Esophagus (tissue), 2 donors: ENCODE measurements around the gene GPR34. TPM values are rescaled to one million over a fixed set of nuclear protein-coding genes. Genes with fewer than 3 reads are reported as not detected.

Experiments
- H3K27ac ChIP-seq, 2 donors: one replicate each; pipeline ENCODE4 v1.5.1; 2013; ENCODE audit warnings: low read depth in 2 of 2, mild to moderate bottlenecking in 2 of 2, inconsistent platforms in 1 of 2, low read length in 1 of 2, moderate library complexity in 1 of 2
- H3K27me3 ChIP-seq, 2 donors: one replicate each; pipeline ENCODE4 v1.6.1; 2013; ENCODE audit warnings: low read length in 2 of 2, control low read depth in 1 of 2, mild to moderate bottlenecking in 1 of 2; ENCODE audit not compliant: insufficient read depth in 2 of 2, control insufficient read depth in 1 of 2
- H3K36me3 ChIP-seq, 2 donors: one replicate each; pipeline ENCODE4 v1.6.1; 2013; ENCODE audit warnings: low read length in 1 of 2; ENCODE audit not compliant: control insufficient read depth in 2 of 2, insufficient read depth in 2 of 2
- H3K4me1 ChIP-seq, 2 donors: one replicate each; pipeline ENCODE4 v1.6.1; 2013; ENCODE audit warnings: low read length in 1 of 2; ENCODE audit not compliant: control insufficient read depth in 2 of 2, insufficient read depth in 2 of 2
- H3K4me3 ChIP-seq, 2 donors: one replicate each; pipeline ENCODE4 v1.5.1; 2013; ENCODE audit warnings: low read length in 2 of 2, mild to moderate bottlenecking in 2 of 2, low read depth in 1 of 2, moderate library complexity in 1 of 2
- H3K9me3 ChIP-seq, 2 donors: one replicate each; pipeline ENCODE4 v1.6.1; 2013; ENCODE audit warnings: mild to moderate bottlenecking in 2 of 2, low read depth in 1 of 2, low read length in 1 of 2, moderate library complexity in 1 of 2; ENCODE audit not compliant: control insufficient read depth in 2 of 2, insufficient read depth in 1 of 2
- WGBS, 2 donors: extraction: QIAGEN DNeasy Blood & Tissue Kit; methylation state at CpG; one replicate each; pipeline ENCODE4 v1.1.7; 2013; 5-methylcytosine and 5-hydroxymethylcytosine counted together
- polyA plus RNA-seq, 2 donors: library from polyadenylated mRNA; stranded (reverse); fragments of 200-250 nt; gene quantifications; one replicate each; pipeline ENCODE4 v1.2.3, GENCODE V29; 2013
- donor health status: healthy with polysubstance abuse.
- donor health status: Bipolar disorder and iron deficiency.

The GPR34 gene
- polyA plus RNA-seq, 2 donors = 0.65 to 0.76 TPM

- Histone ChIP-seq H3K36me3 (no peaks in the 10 kb centered on the region), H3K27me3 (no peaks in the 10 kb centered on the region), H3K9me3 (no peaks in the 10 kb centered on the region), H3K27ac (no peak within 1 kb of the TSS), H3K4me3 (no peak within 1 kb of the TSS), H3K4me1 (no peaks in the 10 kb centered on the region)
- 50 to 63% methylated on average over 2 of the region's 2 CpGs for WGBS, 2 donors
Observed at GRCh38 chrX:41723826-41724225, 35.1 kb downstream of the GPR34 start, which contains the start of gene GPR82. Gene GPR82, plus strand, starts transcription at chrX:41724181. Its CDS starts 2,846 bp downstream, at chrX:41727027.

GRCh38 chrX:41728125-41728524 is 39.4 kb downstream of the GPR34 start:
- H3K27ac ChIP-seq = no peak overlapping the region
- no peaks in the 10 kb centered on the region for H3K4me1 ChIP-seq
- 68 to 84% methylated on average over 3 of the region's 3 CpGs for WGBS, 2 donors
- H3K36me3 ChIP-seq = no peaks in the 10 kb centered on the region
- no peaks in the 10 kb centered on the region for H3K9me3 ChIP-seq
- H3K27me3 ChIP-seq = no peaks in the 10 kb centered on the region
- no peak overlapping the region for H3K4me3 ChIP-seq

GRCh38 chrX:41730081-41730480 is 41.3 kb downstream of the GPR34 start:
- no peaks in the 10 kb centered on the region for H3K4me1 ChIP-seq
- H3K36me3 ChIP-seq = no peaks in the 10 kb centered on the region
- 45 to 59% methylated on average over 2 of the region's 2 CpGs for WGBS, 2 donors

GRCh38 chrX:41732260-41732659 is 43.5 kb downstream of the GPR34 start:
- Histone ChIP-seq H3K36me3 (no peaks in the 10 kb centered on the region), H3K4me3 (no peak overlapping the region), H3K27ac (no peak overlapping the region), H3K9me3 (no peaks in the 10 kb centered on the region), H3K27me3 (no peaks in the 10 kb centered on the region), H3K4me1 (no peaks in the 10 kb centered on the region)
- 89 to 95% methylated on average over 2 of the region's 2 CpGs for WGBS, 2 donors

More at GRCh38 chrX:41730081-41730480, 41.3 kb downstream of the GPR34 start:
- H3K4me3 ChIP-seq = no peak overlapping the region
- H3K9me3 ChIP-seq = no peaks in the 10 kb centered on the region
- H3K27ac ChIP-seq = no peak overlapping the region
- H3K27me3 ChIP-seq = no peaks in the 10 kb centered on the region

- WGBS, 2 donors = 59 to 77% methylated on average over 1 of the region's 1 CpG
- Histone ChIP-seq H3K36me3 (no peaks in the 10 kb centered on the region), H3K9me3 (no peaks in the 10 kb centered on the region), H3K4me3 (no peak overlapping the region), H3K27me3 (no peaks in the 10 kb centered on the region), H3K4me1 (no peaks in the 10 kb centered on the region), H3K27ac (no peak overlapping the region)
Observed at GRCh38 chrX:41733939-41734338, 45.2 kb downstream of the GPR34 start.

- no peak overlapping the region for H3K27ac ChIP-seq
- H3K27me3 ChIP-seq = no peaks in the 10 kb centered on the region
- no peaks in the 10 kb centered on the region for H3K4me1 ChIP-seq
- H3K36me3 ChIP-seq = no peaks in the 10 kb centered on the region
- no peaks in the 10 kb centered on the region for H3K9me3 ChIP-seq
- H3K4me3 ChIP-seq = no peak overlapping the region
- WGBS, 2 donors = 13 to 32% methylated on average over 1 of the region's 1 CpG
Observed at GRCh38 chrX:41734530-41734929, 45.8 kb downstream of the GPR34 start.

- no peaks in the 10 kb centered on the region for H3K4me1 ChIP-seq
Observed at GRCh38 chrX:41737065-41737464, 48.3 kb downstream of the GPR34 start.

GRCh38 chrX:41739871-41740270 is 51.1 kb downstream of the GPR34 start:
- Histone ChIP-seq H3K4me1 (no peaks in the 10 kb centered on the region), H3K27ac (no peak overlapping the region), H3K4me3 (no peak overlapping the region), H3K27me3 (no peaks in the 10 kb centered on the region), H3K36me3 (no peaks in the 10 kb centered on the region), H3K9me3 (no peaks in the 10 kb centered on the region)
- WGBS, 2 donors = 74 to 97% methylated on average over 1 of the region's 1 CpG

More at GRCh38 chrX:41737065-41737464, 48.3 kb downstream of the GPR34 start:
- WGBS, 2 donors = 69 to 84% methylated on average over 7 of the region's 7 CpGs
- no peaks in the 10 kb centered on the region for H3K9me3 ChIP-seq
- H3K36me3 ChIP-seq = no peaks in the 10 kb centered on the region
- no peak overlapping the region for H3K27ac ChIP-seq
- H3K4me3 ChIP-seq = no peak overlapping the region
- H3K27me3 ChIP-seq = no peaks in the 10 kb centered on the region

Other genes starting within 250 kb of the GPR34 start
- under 1 TPM in 1 of 2 donors, not detected in 1; 0.01 TPM for gene NYX, start 241.6 kb upstream of the GPR34 start, polyA plus RNA-seq
- under 1 TPM; 0.06 to 0.12 TPM for gene GPR82, start 35.2 kb downstream of the GPR34 start, polyA plus RNA-seq
- 1 to 10 TPM; 5.2 to 7.7 TPM for gene CASK, start 234.6 kb downstream of the GPR34 start, polyA plus RNA-seq